Astrocyte (in vitro differentiated cells and primary cell): ENCODE results near the gene TGOLN2. TPM values are rescaled to one million over a fixed set of nuclear protein-coding genes. Genes with fewer than 3 reads are reported as not detected.

ENCODE experiments used
- DNase-seq: peaks from one replicate; pipeline ENCODE4 v3.0.0-alpha.2; 2010; ENCODE audit warnings: low read depth
- FAIRE-seq: peaks from 2 replicates; lab custom pipeline; 2011; peaks lifted over from hg19 to GRCh38; lab: Jason Lieb, UNC
- H2AFZ ChIP-seq: 2 replicates; pipeline ENCODE4 v1.6.0; 2012; ENCODE audit warnings: low read depth, low read length, inconsistent platforms
- H3K27ac ChIP-seq: 2 replicates; pipeline ENCODE4 v1.5.1; 2011; ENCODE audit warnings: low read depth, low read length, inconsistent platforms
- H3K27me3 ChIP-seq: 2 replicates; pipeline ENCODE4 v1.6.0; 2011; ENCODE audit warnings: low read length, inconsistent platforms; ENCODE audit not compliant: insufficient read depth
- H3K36me3 ChIP-seq: 2 replicates; pipeline ENCODE4 v1.5.1; 2011; ENCODE audit warnings: low read length, inconsistent platforms; ENCODE audit not compliant: insufficient read depth
- H3K4me1 ChIP-seq: 2 replicates; pipeline ENCODE4 v1.5.1; 2011; ENCODE audit warnings: low read length, inconsistent platforms; ENCODE audit not compliant: insufficient read depth
- H3K4me2 ChIP-seq: 2 replicates; pipeline ENCODE4 v1.6.0; 2012; ENCODE audit warnings: low read length, inconsistent platforms
- H3K4me3 ChIP-seq: 2 replicates; pipeline ENCODE4 v1.5.1; 2011; ENCODE audit warnings: low read depth, mild to moderate bottlenecking, low read length, inconsistent platforms; ENCODE audit not compliant: insufficient read depth
- H3K79me2 ChIP-seq: 2 replicates; pipeline ENCODE4 v1.6.0; 2012; ENCODE audit warnings: mild to moderate bottlenecking, low read length, inconsistent platforms; ENCODE audit not compliant: insufficient read depth
- H3K9ac ChIP-seq: 2 replicates; pipeline ENCODE4 v1.6.0; 2012; ENCODE audit warnings: mild to moderate bottlenecking, low read length, inconsistent platforms
- H3K9me3 ChIP-seq: 2 replicates; pipeline ENCODE4 v1.5.1; 2012; ENCODE audit warnings: low read depth, mild to moderate bottlenecking, low read length, inconsistent platforms; ENCODE audit not compliant: insufficient read depth
- H4K20me1 ChIP-seq: 2 replicates; pipeline ENCODE4 v1.6.0; 2012; ENCODE audit warnings: low read length, inconsistent platforms; ENCODE audit not compliant: insufficient read depth
- H3K27ac Mint-ChIP-seq: one replicate; pipeline ENCODE4 v1.8.0; 2021; ENCODE audit warnings: mild to moderate bottlenecking, mixed read lengths; ENCODE audit not compliant: unreplicated experiment
- H3K27me3 Mint-ChIP-seq: one replicate; pipeline ENCODE4 v1.8.0; 2021; ENCODE audit warnings: low read depth, mixed read lengths; ENCODE audit not compliant: unreplicated experiment
- H3K36me3 Mint-ChIP-seq: one replicate; pipeline ENCODE4 v1.8.0; 2021; ENCODE audit warnings: low read depth, mixed read lengths; ENCODE audit not compliant: unreplicated experiment
- H3K4me1 Mint-ChIP-seq: one replicate; pipeline ENCODE4 v1.8.0; 2021; ENCODE audit warnings: low read depth, mixed read lengths; ENCODE audit not compliant: unreplicated experiment
- H3K4me3 Mint-ChIP-seq: one replicate; pipeline ENCODE4 v1.8.0; 2021; ENCODE audit warnings: mild to moderate bottlenecking, moderate library complexity, mixed read lengths; ENCODE audit not compliant: unreplicated experiment
- H3K9me3 Mint-ChIP-seq: one replicate; pipeline ENCODE4 v1.8.0; 2021; ENCODE audit warnings: mild to moderate bottlenecking, mixed read lengths; ENCODE audit not compliant: unreplicated experiment
- CTCF ChIP-seq: IDR thresholded peaks from 2 replicates; pipeline ENCODE4 v1.5.1; 2011; ENCODE audit warnings: low read depth, mild to moderate bottlenecking, inconsistent platforms, low read length, moderate library complexity; ENCODE audit not compliant: insufficient read depth
- EZH2 ChIP-seq: IDR thresholded peaks from 2 replicates; pipeline ENCODE4 v1.6.1; 2012; ENCODE audit warnings: mild to moderate bottlenecking, low read length, inconsistent platforms; ENCODE audit not compliant: insufficient read depth
- total RNA-seq: library from RNA; stranded (reverse); gene quantifications from 2 replicates; pipeline ENCODE4 v1.2.1, GENCODE V29; 2021

The TGOLN2 gene
- total RNA-seq, 1 donor from 2014 or later, result 86.7 TPM

GRCh38 chr2:85312404-85312803, 15.4 kb downstream of the TGOLN2 start:
- no peak for FAIRE-seq
- H3K9me3 Mint-ChIP-seq, result no peaks in the 10 kb centered on the region
- peak; percentile 79 for DNase-seq

GRCh38 chr2:85310330-85310729, 17.5 kb downstream of the TGOLN2 start:
- H4K20me1 ChIP-seq, result peaks cover 10% of the 10 kb centered on the region
- peaks cover 23% of the 10 kb centered on the region for H3K4me1 Mint-ChIP-seq
- H3K36me3 Mint-ChIP-seq, result peaks cover 10% of the 10 kb centered on the region
- H3K9me3 Mint-ChIP-seq, result no peaks in the 10 kb centered on the region
- peak overlapping the region; percentile 48 for H3K4me3 Mint-ChIP-seq
- DNase-seq, result no peak
- H3K9me3 ChIP-seq, result no peaks in the 10 kb centered on the region
- H2AFZ ChIP-seq, result no peak overlapping the region
- no peak overlapping the region for H3K9ac ChIP-seq
- H3K79me2 ChIP-seq, result no peaks in the 10 kb centered on the region
- H3K27me3 Mint-ChIP-seq, result no peaks in the 10 kb centered on the region
- H3K27ac ChIP-seq, result no peak overlapping the region
- no peak for TF ChIP-seq CTCF
- TF ChIP-seq EZH2, result no peak
- no peaks in the 10 kb centered on the region for H3K27me3 ChIP-seq
- no peaks in the 10 kb centered on the region for H3K36me3 ChIP-seq
- FAIRE-seq, result no peak
- peaks cover 18% of the 10 kb centered on the region for H3K4me1 ChIP-seq
- no peak overlapping the region for H3K4me3 ChIP-seq
- H3K4me2 ChIP-seq, result no peak overlapping the region
- H3K27ac Mint-ChIP-seq, result peak overlapping the region; percentile 34

More at GRCh38 chr2:85312404-85312803, 15.4 kb downstream of the TGOLN2 start:
- H3K27me3 ChIP-seq, result no peaks in the 10 kb centered on the region
- TF ChIP-seq CTCF (no peak), EZH2 (no peak)
- H3K4me3 Mint-ChIP-seq, result no peak overlapping the region
- peaks cover 15% of the 10 kb centered on the region for H4K20me1 ChIP-seq
- no peak overlapping the region for H3K27ac Mint-ChIP-seq
- H3K36me3 ChIP-seq, result peaks cover 4% of the 10 kb centered on the region
- peaks cover 12% of the 10 kb centered on the region for H3K36me3 Mint-ChIP-seq
- H3K4me3 ChIP-seq, result no peak overlapping the region
- no peaks in the 10 kb centered on the region for H3K27me3 Mint-ChIP-seq
- peak overlapping the region; percentile 61 for H3K27ac ChIP-seq
- H3K9ac ChIP-seq, result no peak overlapping the region
- H3K79me2 ChIP-seq, result peaks cover 4% of the 10 kb centered on the region
- peaks cover 18% of the 10 kb centered on the region for H3K4me1 ChIP-seq
- no peak overlapping the region for H3K4me2 ChIP-seq
- H3K4me1 Mint-ChIP-seq, result peaks cover 23% of the 10 kb centered on the region
- no peak overlapping the region for H2AFZ ChIP-seq
- no peaks in the 10 kb centered on the region for H3K9me3 ChIP-seq

- Mint-ChIP-seq H3K36me3 (peaks cover 10% of the 10 kb centered on the region), H3K27ac (no peak overlapping the region), H3K9me3 (no peaks in the 10 kb centered on the region), H3K4me1 (peaks cover 23% of the 10 kb centered on the region), H3K27me3 (no peaks in the 10 kb centered on the region), H3K4me3 (peak overlapping the region; percentile 48)
- no peak overlapping the region for H3K4me2 ChIP-seq
- no peaks in the 10 kb centered on the region for H3K27me3 ChIP-seq
- no peak overlapping the region for H3K27ac ChIP-seq
- no peak overlapping the region for H3K9ac ChIP-seq
- no peak for FAIRE-seq
- H4K20me1 ChIP-seq, result peaks cover 5% of the 10 kb centered on the region
- no peak overlapping the region for H2AFZ ChIP-seq
- no peak overlapping the region for H3K4me3 ChIP-seq
- H3K9me3 ChIP-seq, result no peaks in the 10 kb centered on the region
- H3K36me3 ChIP-seq, result no peaks in the 10 kb centered on the region
- TF ChIP-seq CTCF, result no peak
- no peak for TF ChIP-seq EZH2
- no peak for DNase-seq
- H3K4me1 ChIP-seq, result peaks cover 18% of the 10 kb centered on the region
- no peaks in the 10 kb centered on the region for H3K79me2 ChIP-seq
Observed at GRCh38 chr2:85309699-85310321, 18.0 kb downstream of the TGOLN2 start.
